H9 (cell line): ENCODE results near the gene CADPS2. TPM values are rescaled to one million over a fixed set of nuclear protein-coding genes. Genes with fewer than 3 reads are reported as not detected.

Experiments used
- DNase-seq: peaks from one replicate; pipeline ENCODE4 v3.0.0-alpha.2; 2017
- H2AFZ ChIP-seq: one replicate; pipeline ENCODE4 v1.6.1; 2013; ENCODE audit warnings: mild to moderate bottlenecking, low read length, control low read depth, moderate library complexity
- H2AK5ac ChIP-seq: 2 replicates; pipeline ENCODE4 v1.6.1; 2013; ENCODE audit warnings: low read length, control low read depth, mixed read lengths; ENCODE audit not compliant: insufficient read length
- H2BK120ac ChIP-seq: one replicate; pipeline ENCODE4 v1.6.1; 2013; ENCODE audit warnings: low read depth, mild to moderate bottlenecking, low read length, control low read depth, inconsistent platforms; ENCODE audit not compliant: poor library complexity, severe bottlenecking
- H2BK12ac ChIP-seq: 2 replicates; pipeline ENCODE4 v1.6.1; 2013; ENCODE audit warnings: low read length, control low read depth, mixed read lengths, low read depth; ENCODE audit not compliant: insufficient read length
- H2BK15ac ChIP-seq: 2 replicates; pipeline ENCODE4 v1.6.1; 2013; ENCODE audit warnings: low read depth, low read length, control low read depth
- H2BK20ac ChIP-seq: one replicate; pipeline ENCODE4 v1.6.1; 2013; ENCODE audit warnings: low read depth, mild to moderate bottlenecking, low read length, control low read depth, inconsistent platforms; ENCODE audit not compliant: poor library complexity, severe bottlenecking
- H2BK5ac ChIP-seq: 2 replicates; pipeline ENCODE4 v1.6.1; 2013; ENCODE audit warnings: low read length, control low read depth, mixed read lengths; ENCODE audit not compliant: insufficient read length
- H3K14ac ChIP-seq: 2 replicates; pipeline ENCODE4 v1.6.1; 2013; ENCODE audit warnings: low read length, control low read depth; ENCODE audit not compliant: insufficient read depth
- H3K18ac ChIP-seq: 2 replicates; pipeline ENCODE4 v1.6.1; 2013; ENCODE audit warnings: low read depth, mild to moderate bottlenecking, mixed read lengths, low read length, control low read depth; ENCODE audit not compliant: insufficient read length
- H3K23ac ChIP-seq: 2 replicates; pipeline ENCODE4 v1.6.1; 2013; ENCODE audit warnings: low read length, control low read depth, mixed read lengths, low read depth; ENCODE audit not compliant: insufficient read length
- H3K23me2 ChIP-seq: 2 replicates; pipeline ENCODE4 v1.6.1; 2013; ENCODE audit warnings: low read depth, mild to moderate bottlenecking, mixed read lengths, low read length, control low read depth; ENCODE audit not compliant: insufficient read length, poor library complexity, severe bottlenecking
- H3K27ac ChIP-seq: 2 replicates; pipeline ENCODE4 v1.5.1; 2013; ENCODE audit warnings: low read length, control low read depth, mixed read lengths, low read depth; ENCODE audit not compliant: insufficient read length
- H3K27me3 ChIP-seq: 2 replicates; pipeline ENCODE4 v1.6.1; 2013; ENCODE audit warnings: low read length, control low read depth, inconsistent platforms; ENCODE audit not compliant: insufficient read depth
- H3K4ac ChIP-seq: 2 replicates; pipeline ENCODE4 v1.6.1; 2013; ENCODE audit warnings: low read depth, mild to moderate bottlenecking, control low read depth, inconsistent platforms, low read length, moderate library complexity
- H3K4me1 ChIP-seq: 2 replicates; pipeline ENCODE4 v1.6.1; 2013; ENCODE audit warnings: low read length, control low read depth, inconsistent platforms; ENCODE audit not compliant: insufficient read depth
- H3K4me2 ChIP-seq: 2 replicates; pipeline ENCODE4 v1.6.1; 2013; ENCODE audit warnings: low read length, control low read depth, mixed read lengths; ENCODE audit not compliant: insufficient read length, insufficient read depth
- H3K56ac ChIP-seq: 2 replicates; pipeline ENCODE4 v1.6.1; 2013; ENCODE audit warnings: low read depth, mild to moderate bottlenecking, mixed read lengths, low read length, control low read depth; ENCODE audit not compliant: insufficient read length
- H3K79me1 ChIP-seq: 2 replicates; pipeline ENCODE4 v1.6.1; 2013; ENCODE audit warnings: low read depth, mild to moderate bottlenecking, moderate library complexity, low read length, control low read depth, inconsistent platforms; ENCODE audit not compliant: insufficient read depth, poor library complexity, severe bottlenecking
- H3K79me2 ChIP-seq: 2 replicates; pipeline ENCODE4 v1.6.1; 2013; ENCODE audit warnings: low read length, control low read depth, inconsistent platforms; ENCODE audit not compliant: insufficient read depth
- H3K9ac ChIP-seq: 2 replicates; pipeline ENCODE4 v1.6.1; 2013; ENCODE audit warnings: low read length, control low read depth, mixed read lengths; ENCODE audit not compliant: insufficient read length; ENCODE audit errors: extremely low read depth
- H3K9me3 ChIP-seq: one replicate; pipeline ENCODE4 v1.6.1; 2013; ENCODE audit warnings: low read depth, low read length, inconsistent platforms; ENCODE audit not compliant: control insufficient read depth
- H3T11ph ChIP-seq: one replicate; pipeline ENCODE4 v1.6.1; 2013; ENCODE audit warnings: mild to moderate bottlenecking, low read length, control low read depth, inconsistent platforms
- H4K20me1 ChIP-seq: one replicate; pipeline ENCODE4 v1.6.1; 2013; ENCODE audit not compliant: control insufficient read depth, insufficient read length, insufficient read depth
- H4K5ac ChIP-seq: 2 replicates; pipeline ENCODE4 v1.6.1; 2013; ENCODE audit warnings: low read depth, mild to moderate bottlenecking, mixed read lengths, low read length, control low read depth; ENCODE audit not compliant: insufficient read length
- H4K8ac ChIP-seq: replicated peaks from 2 replicates; pipeline ENCODE4 v1.6.1; 2013; ENCODE audit warnings: low read length, control low read depth, mixed read lengths, low read depth; ENCODE audit not compliant: insufficient read length
- H4K91ac ChIP-seq: 2 replicates; pipeline ENCODE4 v1.6.1; 2013; ENCODE audit warnings: low read depth, mild to moderate bottlenecking, moderate library complexity, mixed read lengths, low read length, control low read depth; ENCODE audit not compliant: insufficient read length
- H3K27ac Mint-ChIP-seq, 3 experiments: 2 replicates in 2 of 3; 3 replicates in 1 of 3; pipeline ENCODE4 v1.8.0; 2020 to 2021; ENCODE audit warnings: mixed read lengths in 3 of 3, mild to moderate bottlenecking in 1 of 3, moderate library complexity in 1 of 3
- H3K27me3 Mint-ChIP-seq: 2 replicates; pipeline ENCODE4 v1.8.0; 2021; ENCODE audit warnings: low read depth, mild to moderate bottlenecking, moderate library complexity, mixed read lengths
- H3K36me3 Mint-ChIP-seq, 3 experiments: 2 replicates in 2 of 3; 3 replicates in 1 of 3; pipeline ENCODE4 v1.8.0; 2020 to 2021; ENCODE audit warnings: low read depth in 3 of 3, mixed read lengths in 3 of 3; ENCODE audit not compliant: insufficient read depth in 1 of 3
- H3K4me1 Mint-ChIP-seq, 2 experiments: 2 replicates each; pipeline ENCODE4 v1.8.0; 2020; ENCODE audit warnings: mixed read lengths in 2 of 2
- H3K4me3 Mint-ChIP-seq, 2 experiments: 2 replicates in 1 of 2; 3 replicates in 1 of 2; pipeline ENCODE4 v1.8.0; 2020 to 2021; ENCODE audit warnings: mild to moderate bottlenecking in 2 of 2, mixed read lengths in 2 of 2, moderate library complexity in 1 of 2
- H3K9me3 Mint-ChIP-seq, 2 experiments: 2 replicates in 1 of 2; 3 replicates in 1 of 2; pipeline ENCODE4 v1.8.0; 2020; ENCODE audit warnings: mild to moderate bottlenecking in 2 of 2, mixed read lengths in 2 of 2, moderate library complexity in 1 of 2
- CTCF ChIP-seq: fragments of 200-600 bp; sonication (generic); conservative IDR thresholded peaks from 3 replicates; pipeline ENCODE4 v1.8.0; 2021; ENCODE audit warnings: antibody characterized with exemption, mild to moderate bottlenecking
- total RNA-seq: library from RNA; stranded (reverse); gene quantifications from 2 replicates; pipeline ENCODE4 v1.2.1, GENCODE V29; 2021

The CADPS2 gene
- total RNA-seq, 1 experiment from 2014 or later: 7.1 TPM

DNA sequence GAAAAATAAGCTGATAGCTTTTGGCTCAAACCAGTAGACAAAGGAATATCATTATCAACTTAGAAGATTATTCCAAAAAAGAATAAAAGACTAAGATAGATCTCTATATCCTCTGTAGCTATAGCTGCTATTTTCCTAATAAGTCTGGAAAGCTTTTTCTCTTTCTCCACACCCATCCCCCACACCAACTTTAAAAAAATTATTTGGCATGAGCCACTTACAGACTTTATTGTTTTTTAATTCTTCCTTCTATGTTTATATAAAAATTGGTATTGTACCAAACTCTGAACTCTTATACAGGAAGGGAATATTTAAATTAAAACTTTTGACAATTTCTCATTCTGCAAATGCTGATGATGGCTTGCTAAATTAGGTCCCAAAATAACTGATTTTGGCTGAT is 330.0 kb downstream of the CADPS2 start:
- no peak for DNase-seq
- Histone ChIP-seq H2BK12ac (no peak overlapping the region), H3K79me1 (no peaks in the 10 kb centered on the region), H4K5ac (no peak overlapping the region), H3K27ac (no peak overlapping the region), H3K23me2 (no peaks in the 10 kb centered on the region), H3T11ph (no peak overlapping the region), H3K79me2 (no peaks in the 10 kb centered on the region), H2AFZ (no peak overlapping the region), H2BK5ac (no peak overlapping the region), H3K4me1 (no peaks in the 10 kb centered on the region), H3K18ac (no peak overlapping the region), H2AK5ac (no peak overlapping the region), H3K4ac (no peak overlapping the region), H4K8ac (no peak overlapping the region), H4K91ac (no peak overlapping the region), H3K9me3 (no peaks in the 10 kb centered on the region), H2BK20ac (no peak overlapping the region), H3K9ac (no peak overlapping the region), H2BK120ac (no peak overlapping the region), H3K23ac (no peak overlapping the region), H3K4me2 (no peak overlapping the region), H3K56ac (no peak overlapping the region), H3K14ac (no peak overlapping the region), H4K20me1 (no peaks in the 10 kb centered on the region), H3K27me3 (no peaks in the 10 kb centered on the region), H2BK15ac (no peak overlapping the region)
- peaks cover 3 to 6% of the 10 kb centered on the region in 2 experiments for H3K4me1 Mint-ChIP-seq
- H3K27me3 Mint-ChIP-seq: no peaks in the 10 kb centered on the region
- no peak overlapping the region for H3K27ac Mint-ChIP-seq
- no peaks in the 10 kb centered on the region for H3K9me3 Mint-ChIP-seq
- no peak for TF ChIP-seq CTCF
- H3K4me3 Mint-ChIP-seq: no peak overlapping the region
- H3K36me3 Mint-ChIP-seq: no peaks in the 10 kb centered on the region
